ENCODE data around the gene ARAP1.
"Not testable (repeated sequence)": the region's sequence is repeated elsewhere in the genome, so short reads cannot be mapped to it uniquely, and the experiment has no call there.

The ARAP1 gene

DNA sequence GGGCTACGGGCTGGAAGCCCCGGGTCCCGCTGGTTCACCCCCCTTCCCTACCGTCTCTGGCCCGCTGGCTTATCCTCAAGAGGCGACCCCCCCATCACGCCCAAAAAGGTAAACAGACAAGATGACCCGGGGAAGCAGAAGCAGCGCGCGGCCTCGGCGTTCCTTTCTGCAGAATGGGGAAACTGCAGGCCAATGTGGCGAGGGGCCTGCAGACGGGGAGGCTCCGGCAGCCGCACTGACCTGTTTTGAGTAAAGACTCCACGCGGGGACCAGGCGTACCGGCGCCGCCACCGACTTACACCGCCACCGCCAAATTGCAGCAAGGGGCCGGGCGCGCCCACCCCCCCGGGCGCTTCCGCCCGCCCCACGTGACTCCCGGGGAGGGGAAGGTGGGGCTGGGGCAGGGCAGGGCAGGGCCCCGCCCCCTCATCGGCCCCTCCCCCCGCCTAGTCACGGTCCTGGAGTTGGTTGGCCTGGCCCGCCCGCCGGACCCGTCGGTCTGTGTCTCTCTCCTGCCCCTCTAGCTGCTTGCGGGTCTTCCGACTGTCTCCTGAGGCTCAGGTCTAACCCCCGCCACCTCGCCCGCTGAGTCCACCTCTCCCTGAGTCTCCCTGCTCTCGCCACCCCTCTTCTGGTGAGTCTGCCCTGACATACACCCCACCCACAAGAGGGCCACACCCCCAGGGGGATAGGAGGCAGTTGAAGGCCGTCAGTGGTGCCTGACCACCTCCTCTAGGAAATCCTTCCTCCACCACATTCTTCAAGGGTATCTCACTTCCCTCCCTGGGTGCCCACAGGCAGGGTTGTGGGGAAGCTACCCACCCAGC, at the start of gene ARAP1:
TSS of gene ARAP1 (minus strand) at position 321 of the 827 bp plus-strand sequence. CDS start 25,280 bp downstream, outside the sequence.
- H3K27me3 ChIP-seq (ENCODE audit: insufficient read depth, low read length), result no peaks in the 10 kb centered on the region; the same call in 1 of the 2 replicates
- peaks cover 5% of the 10 kb centered on the region; the same call in 1 of the 2 replicates for H3K36me3 ChIP-seq (ENCODE audit: insufficient read depth, low read depth, low read length)
- peak within 1 kb of the TSS; percentile 88 for H3K9ac ChIP-seq (ENCODE audit: low read depth, low read length)
- no peak within 1 kb of the TSS for H3K27ac ChIP-seq (ENCODE audit: low read length)
- H3K4me3 ChIP-seq (ENCODE audit: low read length), result peak within 1 kb of the TSS; percentile 89
- H3K9me3 ChIP-seq (ENCODE audit: insufficient read depth, low read depth, low read length), result no peaks in the 10 kb centered on the region
- H3K4me1 ChIP-seq (ENCODE audit: insufficient read depth, low read length), result peaks cover 5% of the 10 kb centered on the region

DNA sequence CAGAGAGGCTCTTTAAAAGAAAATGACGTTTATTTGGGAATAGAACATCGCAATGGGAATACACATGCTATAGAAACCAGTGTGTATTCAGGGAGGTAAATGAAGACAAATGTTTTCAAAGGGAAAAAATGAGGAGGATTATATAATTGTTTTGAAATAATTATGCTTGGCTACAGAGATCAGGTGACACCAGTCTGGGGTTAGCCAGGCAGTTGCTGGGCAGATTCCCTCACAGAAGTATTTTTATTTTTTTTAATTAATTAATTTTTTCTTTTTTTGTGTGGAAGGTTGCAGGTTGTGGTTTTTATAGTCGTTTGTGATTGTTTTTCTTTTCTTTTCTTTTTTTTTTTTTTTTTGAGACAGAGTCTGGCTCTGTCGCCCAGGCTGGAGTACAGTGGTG, 47.2 kb upstream of the ARAP1 start:
- H3K36me3 ChIP-seq (ENCODE audit: insufficient read depth, low read depth, low read length), result no peaks in the 10 kb centered on the region
- H3K27ac ChIP-seq (ENCODE audit: low read length), result no peak overlapping the region
- peaks cover 11% of the 10 kb centered on the region; the same call in 1 of the 2 replicates for H3K4me1 ChIP-seq (ENCODE audit: insufficient read depth, low read length)
- no peaks in the 10 kb centered on the region for H3K9me3 ChIP-seq (ENCODE audit: insufficient read depth, low read depth, low read length)
- no peak overlapping the region for H3K4me3 ChIP-seq (ENCODE audit: low read length)
- no peak overlapping the region for H3K9ac ChIP-seq (ENCODE audit: low read depth, low read length)
- H3K27me3 ChIP-seq (ENCODE audit: insufficient read depth, low read length), result no peaks in the 10 kb centered on the region

DNA sequence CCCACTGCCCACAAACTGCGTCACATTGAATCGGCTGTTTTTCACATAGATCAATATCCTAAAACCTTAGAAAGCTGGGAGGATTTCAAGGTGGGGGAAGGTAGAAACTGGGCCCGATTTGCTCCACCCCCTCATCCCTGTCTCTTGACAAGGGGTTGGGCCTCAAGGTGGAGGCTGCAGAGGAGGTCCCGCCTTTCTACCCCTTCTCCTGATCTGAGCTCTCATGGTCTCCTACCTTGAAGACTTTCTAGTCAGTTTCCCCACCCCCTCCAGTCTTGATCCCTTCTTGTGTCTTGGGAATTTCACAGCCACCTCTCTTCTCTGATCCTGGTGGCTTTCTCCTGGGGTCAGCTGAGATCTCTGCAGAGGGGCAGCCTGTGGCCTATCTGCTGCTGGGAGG, 46.2 kb upstream of the ARAP1 start:
- Histone ChIP-seq H3K9ac (ENCODE audit: low read depth, low read length) (peak overlapping the region; percentile 32; the same call in 1 of the 2 replicates), H3K36me3 (ENCODE audit: insufficient read depth, low read depth, low read length) (no peaks in the 10 kb centered on the region), H3K4me3 (ENCODE audit: low read length) (no peak overlapping the region), H3K27ac (ENCODE audit: low read length) (no peak overlapping the region), H3K9me3 (ENCODE audit: insufficient read depth, low read depth, low read length) (no peaks in the 10 kb centered on the region), H3K27me3 (ENCODE audit: insufficient read depth, low read length) (no peaks in the 10 kb centered on the region), H3K4me1 (ENCODE audit: insufficient read depth, low read length) (peaks cover 17% of the 10 kb centered on the region; the same call in 1 of the 2 replicates)

DNA sequence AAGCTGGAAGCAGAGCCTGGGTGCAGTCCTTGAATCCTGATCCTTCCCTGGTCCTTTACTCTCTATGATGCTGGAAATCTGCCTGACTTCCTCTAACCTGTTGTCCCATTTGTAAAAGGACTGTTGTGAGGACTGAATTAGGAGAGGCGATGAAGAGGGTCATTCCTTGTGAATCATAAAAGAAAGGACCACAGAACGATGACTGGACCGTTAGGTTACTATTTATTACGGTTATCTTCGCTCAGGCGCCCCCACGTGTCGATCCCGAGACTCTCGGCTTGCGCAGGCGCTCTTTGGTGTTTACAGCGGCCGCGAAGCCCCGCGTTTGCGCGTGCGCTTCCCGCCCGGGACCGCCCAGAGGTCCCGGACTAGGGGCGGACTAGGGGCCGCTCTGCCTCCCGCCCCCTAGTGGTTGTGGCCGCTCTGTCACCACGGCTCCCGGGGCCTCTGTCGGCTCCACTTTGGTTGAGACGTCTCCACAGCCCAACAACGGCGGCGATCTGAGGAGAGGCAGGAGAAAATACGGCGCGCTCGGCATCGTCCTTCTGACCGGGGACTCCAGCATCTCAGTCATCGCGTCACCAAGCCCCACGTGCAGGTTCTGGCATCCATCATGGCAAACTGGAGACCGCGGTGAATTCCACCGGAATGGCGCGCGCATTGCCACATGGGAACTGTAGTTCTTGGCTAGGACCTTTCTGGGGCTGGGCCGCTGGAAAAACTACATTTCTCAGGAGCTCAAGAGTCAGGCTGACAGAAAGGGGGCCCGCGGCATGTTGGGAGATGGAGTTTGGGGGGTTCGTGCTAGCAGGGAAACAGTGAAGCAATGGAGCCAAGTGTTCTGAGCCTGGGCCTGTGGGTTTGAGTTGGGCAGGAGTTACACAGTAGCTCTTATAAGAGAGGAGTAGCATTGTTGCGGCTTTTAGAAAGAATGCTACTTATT, 41.5 kb upstream of the ARAP1 start, which contains the start of gene STARD10:
TSS of gene STARD10 (minus strand) at position 623 of the 943 bp plus-strand sequence. CDS start 12,866 bp downstream, outside the sequence.
- Histone ChIP-seq H3K27me3 (ENCODE audit: insufficient read depth, low read length) (no peaks in the 10 kb centered on the region), H3K4me1 (ENCODE audit: insufficient read depth, low read length) (peaks cover 18% of the 10 kb centered on the region; the same call in 1 of the 2 replicates), H3K27ac (ENCODE audit: low read length) (no peak within 1 kb of the TSS), H3K4me3 (ENCODE audit: low read length) (peak within 1 kb of the TSS; percentile 95), H3K36me3 (ENCODE audit: insufficient read depth, low read depth, low read length) (no peaks in the 10 kb centered on the region), H3K9me3 (ENCODE audit: insufficient read depth, low read depth, low read length) (no peaks in the 10 kb centered on the region), H3K9ac (ENCODE audit: low read depth, low read length) (peak within 1 kb of the TSS; percentile 89)

DNA sequence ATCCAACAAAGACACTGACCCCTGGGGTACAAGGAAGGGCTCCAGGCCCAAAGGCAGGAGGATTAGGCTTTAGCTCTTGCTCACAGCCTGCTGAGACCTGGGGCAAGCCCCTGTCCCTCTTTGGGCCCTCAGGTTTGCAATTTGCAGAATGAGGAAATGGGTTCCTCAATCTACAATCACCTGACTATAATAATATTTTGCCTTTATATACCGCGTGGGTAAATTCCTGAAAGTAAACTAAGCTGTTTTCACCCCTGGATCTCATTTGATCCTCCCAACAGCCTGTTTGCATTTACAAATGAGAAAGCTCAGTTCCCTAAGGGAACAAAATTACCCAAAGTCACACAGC, 40.8 kb upstream of the ARAP1 start:
- Histone ChIP-seq H3K4me3 (ENCODE audit: low read length) (peak overlapping the region; percentile 95; the same call in 1 of the 2 replicates), H3K4me1 (ENCODE audit: insufficient read depth, low read length) (peaks cover 12% of the 10 kb centered on the region; the same call in 1 of the 2 replicates), H3K27ac (ENCODE audit: low read length) (no peak overlapping the region), H3K9ac (ENCODE audit: low read depth, low read length) (peak overlapping the region; percentile 89; the same call in 1 of the 2 replicates), H3K36me3 (ENCODE audit: insufficient read depth, low read depth, low read length) (no peaks in the 10 kb centered on the region), H3K27me3 (ENCODE audit: insufficient read depth, low read length) (no peaks in the 10 kb centered on the region), H3K9me3 (ENCODE audit: insufficient read depth, low read depth, low read length) (no peaks in the 10 kb centered on the region)

DNA sequence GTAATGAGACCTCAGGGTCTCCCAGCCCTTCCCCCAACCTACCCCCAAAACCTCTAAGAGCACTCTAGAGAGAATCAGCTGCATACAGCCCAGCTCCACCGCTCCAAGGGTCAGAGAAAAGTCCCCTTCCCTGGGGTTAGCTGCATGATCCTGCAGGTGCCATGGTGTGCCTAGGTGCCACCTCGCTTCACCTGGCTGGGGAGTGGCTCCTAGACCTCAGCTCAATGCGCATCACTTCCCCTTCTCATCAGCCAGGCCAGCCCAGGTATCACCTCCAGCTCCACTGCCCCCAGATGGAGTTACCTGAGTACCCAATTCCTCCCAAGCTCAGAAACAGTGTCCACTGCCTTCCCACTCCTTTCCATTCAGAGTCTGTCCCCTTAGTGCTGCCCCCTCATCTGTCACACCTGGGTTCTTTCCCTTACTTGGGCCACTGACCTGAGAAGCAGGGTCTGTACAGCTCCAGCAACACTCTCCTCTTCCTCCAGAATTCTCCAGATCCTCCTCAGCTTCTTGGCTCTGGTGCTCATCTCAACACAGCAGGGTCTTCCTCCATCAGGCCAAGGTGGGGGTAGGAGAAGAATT, 40.3 kb upstream of the ARAP1 start:
- peaks cover 9% of the 10 kb centered on the region; the same call in 1 of the 2 replicates for H3K4me1 ChIP-seq (ENCODE audit: insufficient read depth, low read length)
- no peak overlapping the region for H3K4me3 ChIP-seq (ENCODE audit: low read length)
- H3K27ac ChIP-seq (ENCODE audit: low read length), result no peak overlapping the region
- H3K9ac ChIP-seq (ENCODE audit: low read depth, low read length), result no peak overlapping the region
- H3K27me3 ChIP-seq (ENCODE audit: insufficient read depth, low read length), result no peaks in the 10 kb centered on the region
- no peaks in the 10 kb centered on the region for H3K36me3 ChIP-seq (ENCODE audit: insufficient read depth, low read depth, low read length)
- H3K9me3 ChIP-seq (ENCODE audit: insufficient read depth, low read depth, low read length), result no peaks in the 10 kb centered on the region

DNA sequence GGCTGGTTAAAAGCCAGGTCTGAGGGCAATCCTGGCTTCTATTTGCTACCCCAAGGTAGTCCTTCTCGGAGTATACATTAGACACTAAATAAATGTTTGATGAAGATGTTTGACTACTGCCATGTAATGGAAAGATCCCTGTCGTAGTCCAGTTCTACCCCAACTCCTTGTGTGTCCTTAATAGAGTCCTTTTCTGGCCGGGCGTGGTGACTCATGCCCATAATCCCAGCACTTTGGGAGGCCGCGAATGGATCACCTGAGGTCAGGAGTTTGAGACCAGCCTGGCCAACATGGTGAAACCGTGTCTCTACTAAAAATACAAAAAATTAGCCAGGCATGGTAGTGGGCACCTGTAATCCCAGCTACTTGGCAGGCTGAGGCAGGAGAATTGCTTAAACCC, 39.0 kb upstream of the ARAP1 start:
- not testable (repeated sequence) for H3K9me3 ChIP-seq (ENCODE audit: insufficient read depth, low read depth, low read length); H3K9ac ChIP-seq (ENCODE audit: low read depth, low read length); H3K4me3 ChIP-seq (ENCODE audit: low read length); H3K36me3 ChIP-seq (ENCODE audit: insufficient read depth, low read depth, low read length); H3K27ac ChIP-seq (ENCODE audit: low read length); H3K27me3 ChIP-seq (ENCODE audit: insufficient read depth, low read length); H3K4me1 ChIP-seq (ENCODE audit: insufficient read depth, low read length)

DNA sequence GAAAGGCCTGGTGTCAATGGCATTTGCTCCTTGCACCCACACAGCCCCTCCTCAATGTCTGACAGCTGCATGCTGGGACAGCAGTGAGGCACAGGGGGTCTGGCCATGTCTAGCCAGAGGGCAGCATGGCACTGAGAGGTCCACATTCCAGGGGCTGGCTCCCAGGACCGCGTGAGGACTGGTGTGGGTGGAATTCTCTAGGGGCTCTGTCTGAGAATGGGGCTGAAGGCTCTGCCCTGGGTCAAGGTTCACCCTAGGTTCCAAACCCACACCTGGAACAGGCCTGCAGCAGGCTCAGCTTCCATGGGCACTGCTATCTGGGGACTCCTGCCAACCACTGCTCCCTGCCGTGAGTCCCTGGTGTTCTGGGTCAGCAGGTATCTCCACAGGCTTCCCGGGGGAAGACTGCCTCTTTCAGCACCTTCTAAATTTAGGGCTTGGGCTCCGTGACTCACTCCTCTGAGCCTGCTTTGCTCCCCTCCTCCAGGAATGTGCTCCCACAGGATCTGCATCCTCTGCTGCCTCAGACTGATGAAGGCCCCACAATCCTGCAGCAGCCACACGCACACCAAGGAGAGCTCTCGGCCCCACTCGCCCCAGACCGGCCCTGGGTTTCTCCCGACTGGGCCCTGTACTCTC, 37.4 kb upstream of the ARAP1 start:
- no peaks in the 10 kb centered on the region for H3K36me3 ChIP-seq (ENCODE audit: insufficient read depth, low read depth, low read length)
- no peak overlapping the region for H3K9ac ChIP-seq (ENCODE audit: low read depth, low read length)
- H3K4me1 ChIP-seq (ENCODE audit: insufficient read depth, low read length), result peaks cover 9% of the 10 kb centered on the region; the same call in 1 of the 2 replicates
- no peaks in the 10 kb centered on the region for H3K9me3 ChIP-seq (ENCODE audit: insufficient read depth, low read depth, low read length)
- H3K4me3 ChIP-seq (ENCODE audit: low read length), result no peak overlapping the region
- H3K27ac ChIP-seq (ENCODE audit: low read length), result no peak overlapping the region
- H3K27me3 ChIP-seq (ENCODE audit: insufficient read depth, low read length), result no peaks in the 10 kb centered on the region

DNA sequence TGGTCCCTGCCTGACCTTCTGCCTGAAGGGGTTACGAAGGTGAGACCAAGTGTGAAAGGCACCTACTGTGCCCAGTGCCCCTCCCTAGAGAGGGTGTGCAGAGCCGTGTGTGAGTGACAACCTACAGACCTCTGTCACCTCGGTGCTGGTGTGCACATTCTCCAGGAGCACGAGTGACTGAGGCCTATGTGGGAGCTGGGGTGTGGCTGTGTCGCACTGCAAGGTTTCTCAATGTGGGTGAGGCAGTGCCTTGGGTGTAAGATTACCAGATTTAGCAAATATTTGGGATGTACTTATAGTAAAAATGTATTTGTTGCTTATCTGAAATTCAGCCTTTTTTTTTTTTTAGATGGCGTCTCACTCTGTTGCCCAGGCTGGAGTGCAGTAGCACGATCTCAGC, 36.0 kb upstream of the ARAP1 start:
- Histone ChIP-seq H3K36me3 (ENCODE audit: insufficient read depth, low read depth, low read length) (no peaks in the 10 kb centered on the region), H3K9ac (ENCODE audit: low read depth, low read length) (no peak overlapping the region), H3K4me1 (ENCODE audit: insufficient read depth, low read length) (peaks cover 2% of the 10 kb centered on the region; the same call in 1 of the 2 replicates), H3K4me3 (ENCODE audit: low read length) (no peak overlapping the region), H3K27me3 (ENCODE audit: insufficient read depth, low read length) (no peaks in the 10 kb centered on the region), H3K27ac (ENCODE audit: low read length) (no peak overlapping the region), H3K9me3 (ENCODE audit: insufficient read depth, low read depth, low read length) (no peaks in the 10 kb centered on the region)

DNA sequence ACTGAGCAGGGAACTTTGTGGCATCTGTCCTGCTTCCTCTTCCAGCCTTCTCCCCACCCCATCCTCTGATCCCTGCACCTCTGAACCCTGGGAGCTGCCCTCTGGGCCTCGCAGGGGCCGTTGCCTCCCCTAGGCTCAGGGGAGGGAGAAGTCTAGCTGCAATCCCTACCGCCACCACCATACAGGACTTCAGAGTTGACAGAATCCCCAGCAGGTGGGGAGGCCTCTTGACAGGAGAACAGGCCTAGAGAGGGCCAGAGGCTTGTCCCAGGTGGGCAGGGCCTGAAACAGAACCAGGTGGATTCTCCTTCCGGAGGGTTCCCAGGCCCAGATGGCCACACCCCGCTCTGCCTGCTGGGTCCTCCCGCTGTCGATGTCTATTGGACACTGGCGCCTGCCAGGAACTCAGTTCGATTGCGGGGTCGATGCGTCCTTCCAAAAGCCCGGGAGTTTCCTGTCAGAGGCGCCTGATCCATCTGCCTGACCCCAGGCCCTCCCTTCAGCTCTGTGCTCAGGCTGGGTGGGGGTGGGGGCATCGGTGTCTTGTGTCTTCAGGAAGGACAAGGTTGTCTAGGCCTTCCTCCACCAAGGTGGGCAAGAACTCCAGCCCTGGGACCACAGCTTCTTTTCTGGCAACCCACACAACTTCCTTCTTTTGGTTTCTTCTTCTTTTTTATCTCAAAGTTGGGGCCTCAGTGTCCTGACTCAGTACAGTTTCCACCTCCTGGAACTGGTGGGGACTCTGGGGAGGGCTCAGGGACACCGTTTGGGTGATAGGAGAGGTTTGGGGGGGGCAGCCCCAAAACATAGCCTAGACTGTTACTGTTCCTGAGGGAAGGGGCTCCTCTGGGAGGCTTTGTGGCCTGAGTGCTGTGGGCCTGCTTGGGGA, 35.3 kb upstream of the ARAP1 start:
- Histone ChIP-seq H3K27ac (ENCODE audit: low read length) (no peak overlapping the region), H3K4me3 (ENCODE audit: low read length) (no peak overlapping the region), H3K27me3 (ENCODE audit: insufficient read depth, low read length) (peaks cover under 1% of the 10 kb centered on the region; the same call in 1 of the 2 replicates), H3K36me3 (ENCODE audit: insufficient read depth, low read depth, low read length) (no peaks in the 10 kb centered on the region), H3K9ac (ENCODE audit: low read depth, low read length) (no peak overlapping the region), H3K9me3 (ENCODE audit: insufficient read depth, low read depth, low read length) (no peaks in the 10 kb centered on the region), H3K4me1 (ENCODE audit: insufficient read depth, low read length) (peaks cover under 1% of the 10 kb centered on the region; the same call in 1 of the 2 replicates)
